HG03565 (cell line): ENCODE measurements around the gene CMSS1.

ENCODE experiments used
- ATAC-seq: cut with Tn5 transposase; IDR thresholded peaks from one replicate; pipeline ENCODE4 v1.9.1; 2021; ENCODE audit warnings: mild to moderate bottlenecking, moderate library complexity; ENCODE audit not compliant: unreplicated experiment

The CMSS1 gene

GRCh38 chr3:99873269-99874102 lies 55.8 kb downstream of the CMSS1 start:
- ATAC-seq = no peak

GRCh38 chr3:99874237-99875002 lies 56.8 kb downstream of the CMSS1 start:
- ATAC-seq = no peak

GRCh38 chr3:99875581-99875928 lies 57.9 kb downstream of the CMSS1 start:
- no peak for ATAC-seq

GRCh38 chr3:99875929-99876841 lies 58.5 kb downstream of the CMSS1 start:
- peak; percentile 57 for ATAC-seq

- no peak for ATAC-seq
Measured at GRCh38 chr3:99877031-99877579, 59.4 kb downstream of the CMSS1 start.

GRCh38 chr3:99878005-99878404 lies 60.3 kb downstream of the CMSS1 start:
- ATAC-seq = peak; percentile 51

GRCh38 chr3:99879275-99879674 lies 61.6 kb downstream of the CMSS1 start:
- no peak for ATAC-seq

- ATAC-seq = no peak
Measured at GRCh38 chr3:99881121-99881524, 63.5 kb downstream of the CMSS1 start.

GRCh38 chr3:99882436-99883137 lies 64.9 kb downstream of the CMSS1 start:
- ATAC-seq = no peak

GRCh38 chr3:99883138-99883461 lies 65.4 kb downstream of the CMSS1 start:
- no peak for ATAC-seq

- ATAC-seq = no peak
Measured at GRCh38 chr3:99883693-99884092, 66.0 kb downstream of the CMSS1 start.

GRCh38 chr3:99884484-99884883 lies 66.8 kb downstream of the CMSS1 start:
- ATAC-seq = no peak

- no peak for ATAC-seq
Measured at GRCh38 chr3:99885085-99885484, 67.4 kb downstream of the CMSS1 start.

- ATAC-seq = no peak
Measured at GRCh38 chr3:99885851-99886250, 68.2 kb downstream of the CMSS1 start.

- no peak for ATAC-seq
Measured at GRCh38 chr3:99891610-99892285, 74.1 kb downstream of the CMSS1 start.

GRCh38 chr3:99892332-99892731 lies 74.7 kb downstream of the CMSS1 start:
- no peak for ATAC-seq

- no peak for ATAC-seq
Measured at GRCh38 chr3:99895131-99895696, 77.6 kb downstream of the CMSS1 start.

GRCh38 chr3:99895703-99896441 lies 78.2 kb downstream of the CMSS1 start:
- no peak for ATAC-seq

GRCh38 chr3:99896482-99896881 lies 78.8 kb downstream of the CMSS1 start:
- ATAC-seq = no peak
